OCI-LY7 (cell line): ENCODE measurements around the gene MRPS22. TPM values are rescaled to one million over a fixed set of nuclear protein-coding genes. Genes with fewer than 3 reads are reported as not detected.

Experiments used
- BruUV-seq: library from RNA; stranded (reverse); fragments of 400-500 nt; replicated peaks from 2 replicates; lab custom pipeline; 2021; lab: Mats Ljungman, UMichigan
- CTCF ChIA-PET: fragments of 300-600 bp; sonication (Branson Sonifier 250); formaldehyde crosslinking; loops from one replicate; lab custom pipeline; 2022; ENCODE audit warnings: antibody characterized with exemption; ENCODE audit not compliant: unreplicated experiment; lab: Charles Lee
- POLR2A ChIA-PET: fragments of 300-600 bp; sonication (Branson Sonifier 250); formaldehyde crosslinking; loops from one replicate; lab custom pipeline; 2022; ENCODE audit warnings: antibody characterized with exemption; lab: Charles Lee
- DNase-seq: peaks from one replicate; pipeline ENCODE4 v3.0.0-alpha.2; 2015; ENCODE audit warnings: low spot score
- H2AFZ ChIP-seq: fragments of 200-600 bp; sonication (generic), shearing (Covaris generic); 2 replicates; pipeline ENCODE4 v1.6.1; 2014; ENCODE audit warnings: mild to moderate bottlenecking, antibody characterized with exemption, low read length, moderate library complexity
- H3K27ac ChIP-seq: fragments of 200-600 bp; sonication (generic); 2 replicates; pipeline ENCODE4 v1.5.1; 2014; ENCODE audit warnings: mixed run types, low read depth, mild to moderate bottlenecking, moderate library complexity, low read length, inconsistent platforms; ENCODE audit not compliant: poor library complexity, severe bottlenecking
- H3K36me3 ChIP-seq: fragments of 200-600 bp; sonication (generic); 2 replicates; pipeline ENCODE4 v1.6.1; 2014; ENCODE audit warnings: mild to moderate bottlenecking, antibody characterized with exemption, low read length, moderate library complexity, mixed read lengths; ENCODE audit not compliant: insufficient read depth
- H3K4me1 ChIP-seq: fragments of 200-600 bp; sonication (generic); 2 replicates; pipeline ENCODE4 v1.5.1; 2014; ENCODE audit warnings: mild to moderate bottlenecking, low read length; ENCODE audit not compliant: insufficient read depth, poor library complexity, severe bottlenecking
- H3K4me2 ChIP-seq: fragments of 200-600 bp; sonication (generic); 2 replicates; pipeline ENCODE4 v1.6.1; 2014; ENCODE audit warnings: mild to moderate bottlenecking, low read length
- H3K4me3 ChIP-seq: fragments of 200-600 bp; sonication (generic); 2 replicates; pipeline ENCODE4 v1.5.1; 2014; ENCODE audit warnings: mild to moderate bottlenecking, low read depth, low read length; ENCODE audit not compliant: poor library complexity, severe bottlenecking
- H3K79me2 ChIP-seq: fragments of 200-600 bp; sonication (generic); 2 replicates; pipeline ENCODE4 v1.6.1; 2016; ENCODE audit warnings: low read depth, mild to moderate bottlenecking, low read length, moderate library complexity, mixed read lengths; ENCODE audit not compliant: insufficient read depth
- H3K9me2 ChIP-seq: fragments of 200-600 bp; sonication (generic); 2 replicates; pipeline ENCODE4 v1.6.1; 2016; ENCODE audit warnings: mild to moderate bottlenecking, low read length, mixed read lengths; ENCODE audit not compliant: insufficient read depth
- H3K9me3 ChIP-seq: fragments of 200-600 bp; sonication (generic); 2 replicates; pipeline ENCODE4 v1.6.1; 2014; ENCODE audit warnings: mild to moderate bottlenecking, mixed run types, low read length, mixed read lengths
- H4K20me1 ChIP-seq: fragments of 200-600 bp; sonication (generic); 2 replicates; pipeline ENCODE4 v1.6.1; 2014; ENCODE audit warnings: mild to moderate bottlenecking, antibody characterized with exemption, low read length, moderate library complexity, mixed read lengths; ENCODE audit not compliant: insufficient read depth
- CTCF ChIP-seq: fragments of 200-600 bp; sonication (generic); conservative IDR thresholded peaks from 2 replicates; pipeline ENCODE4 v1.5.1; 2014; ENCODE audit warnings: mild to moderate bottlenecking, antibody characterized with exemption, low read length, moderate library complexity, mixed read lengths
- EZH2phosphoT487 ChIP-seq: fragments of 200-600 bp; sonication (generic); IDR thresholded peaks from 2 replicates; pipeline ENCODE4 v1.6.1; 2018; ENCODE audit warnings: low read depth, borderline replicate concordance, mild to moderate bottlenecking, mixed run types, antibody characterized with exemption, low read length, moderate library complexity, mixed read lengths
- intact Hi-C: fragments of 100-400 bp; cut with micrococcal nuclease; formaldehyde crosslinking; loops from one replicate; pipeline ENCODE4 v1.10.0; 2022; ENCODE audit not compliant: unreplicated experiment
- total RNA-seq, 2 experiments: library from RNA; depleted of rRNA in 1 of 2; stranded (reverse); fragments of >200 nt in 1 of 2; shearing (Covaris generic) in 1 of 2; gene quantifications; 2 replicates each; pipeline ENCODE4 v1.2.3, GENCODE V29; 2014 to 2022

MRPS22 gene
- total RNA-seq, 2 experiments from 2014 or later: 54.9 to 61.4 TPM

GRCh38 chr3:139326707-139327106 is 17.1 kb upstream of the MRPS22 start:
- H3K4me2 ChIP-seq: no peak overlapping the region
- H2AFZ ChIP-seq: no peak overlapping the region

DNA sequence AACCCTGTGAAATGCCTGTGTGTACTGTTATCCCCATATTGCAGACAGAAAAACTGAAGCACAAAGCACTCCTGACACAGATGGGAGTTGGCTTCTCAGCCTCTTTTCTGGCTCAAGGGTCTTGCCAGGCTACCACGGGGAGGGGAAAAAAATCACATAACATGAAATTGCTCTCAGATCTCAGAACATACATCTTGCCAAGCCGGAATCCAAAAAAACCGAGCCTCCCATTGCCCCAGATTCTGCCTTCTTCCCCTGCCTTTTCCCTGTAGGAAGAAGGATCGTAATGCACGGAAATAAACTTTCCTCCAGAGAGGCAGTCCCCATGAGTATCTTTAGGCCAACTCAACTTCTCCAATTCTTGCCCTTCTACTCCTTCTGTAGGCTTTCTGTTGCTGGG is 16.6 kb upstream of the MRPS22 start:
- DNase-seq: no peak
- TF ChIP-seq EZH2phosphoT487: no peak
- no peak for TF ChIP-seq CTCF
- Histone ChIP-seq H3K4me3 (no peak overlapping the region), H3K36me3 (no peaks in the 10 kb centered on the region), H3K79me2 (no peaks in the 10 kb centered on the region), H3K4me1 (no peaks in the 10 kb centered on the region), H3K4me2 (no peak overlapping the region), H4K20me1 (no peaks in the 10 kb centered on the region), H3K9me2 (no peaks in the 10 kb centered on the region), H2AFZ (no peak overlapping the region), H3K27ac (no peak overlapping the region), H3K9me3 (no peaks in the 10 kb centered on the region)
- ChIA-PET CTCF (no interaction called here), POLR2A (no interaction called here)
- no TSS peak for BruUV-seq
- intact Hi-C loops: no loop called here

More at GRCh38 chr3:139326707-139327106, 17.1 kb upstream of the MRPS22 start:
- no peak for TF ChIP-seq EZH2phosphoT487
- TF ChIP-seq CTCF: no peak
- H3K79me2 ChIP-seq: no peaks in the 10 kb centered on the region
- POLR2A ChIA-PET: no interaction called here
- no peaks in the 10 kb centered on the region for H3K9me2 ChIP-seq
- no peak for DNase-seq
- intact Hi-C loops: no loop called here
- H4K20me1 ChIP-seq: no peaks in the 10 kb centered on the region
- H3K36me3 ChIP-seq: no peaks in the 10 kb centered on the region
- CTCF ChIA-PET: no interaction called here
- H3K27ac ChIP-seq: no peak overlapping the region
- H3K4me3 ChIP-seq: no peak overlapping the region
- no peaks in the 10 kb centered on the region for H3K4me1 ChIP-seq
- BruUV-seq: no TSS peak
- H3K9me3 ChIP-seq: no peaks in the 10 kb centered on the region

DNA sequence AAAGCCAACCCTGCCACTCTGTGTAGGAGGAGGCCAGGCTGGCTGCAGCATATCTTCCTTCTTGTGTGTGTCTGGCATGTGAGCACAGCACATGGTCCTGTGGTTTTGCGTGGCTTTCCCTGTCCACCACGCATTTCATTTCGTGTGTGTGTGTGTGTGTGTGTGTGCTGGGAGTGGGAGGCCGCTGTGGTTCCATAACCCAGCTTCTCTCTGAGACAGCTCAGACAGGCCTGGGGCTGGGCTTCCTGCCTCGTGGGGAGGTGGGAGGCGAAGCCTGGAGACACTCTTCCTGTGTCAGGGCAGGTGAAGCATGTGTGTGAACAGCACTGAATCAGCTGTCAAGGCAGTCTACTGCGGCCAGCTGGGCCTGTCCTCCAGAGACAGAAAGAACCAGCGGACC is 16.0 kb upstream of the MRPS22 start:
- no peak for TF ChIP-seq CTCF
- TF ChIP-seq EZH2phosphoT487: no peak
- Histone ChIP-seq H3K9me2 (no peaks in the 10 kb centered on the region), H3K79me2 (no peaks in the 10 kb centered on the region), H3K4me1 (no peaks in the 10 kb centered on the region), H4K20me1 (no peaks in the 10 kb centered on the region), H2AFZ (no peak overlapping the region), H3K27ac (no peak overlapping the region), H3K9me3 (no peaks in the 10 kb centered on the region), H3K36me3 (no peaks in the 10 kb centered on the region), H3K4me3 (no peak overlapping the region), H3K4me2 (no peak overlapping the region)
- intact Hi-C loops: loop anchor here (2.0 kb wide), 1 partner anchor 215 kb away; no protein-coding TSS in a partner anchor
- DNase-seq: no peak
- BruUV-seq: no TSS peak
- CTCF ChIA-PET: no interaction called here
- POLR2A ChIA-PET: no interaction called here
